Lower lobe of right lung (tissue), 2 donors: ENCODE results near the gene TANK. TPM values are rescaled to one million over a fixed set of nuclear protein-coding genes. Genes with fewer than 3 reads are reported as not detected.

ENCODE experiments used
- ATAC-seq, 2 donors: fragments of 200-7000 bp; cut with Tn5 transposase; one replicate each; pipeline ENCODE4 v1.9.1; 2020 to 2022; ENCODE audit warnings: mild to moderate bottlenecking in 2 of 2, moderate library complexity in 2 of 2
- DNase-seq: peaks from one replicate; pipeline ENCODE4 v3.0.0-alpha.2; 2020
- H3K27ac ChIP-seq: fragments of 200-600 bp; one replicate; pipeline ENCODE4 v1.8.0; 2022
- H3K27me3 ChIP-seq: fragments of 200-600 bp; one replicate; pipeline ENCODE4 v1.8.0; 2022; ENCODE audit warnings: low read depth
- H3K36me3 ChIP-seq: fragments of 200-600 bp; one replicate; pipeline ENCODE4 v1.8.0; 2022; ENCODE audit warnings: mild to moderate bottlenecking
- H3K4me1 ChIP-seq: fragments of 200-600 bp; one replicate; pipeline ENCODE4 v1.8.0; 2022
- H3K4me3 ChIP-seq: fragments of 200-600 bp; one replicate; pipeline ENCODE4 v1.8.0; 2022; ENCODE audit warnings: mild to moderate bottlenecking
- H3K9me3 ChIP-seq: fragments of 200-600 bp; one replicate; pipeline ENCODE4 v1.8.0; 2022
- intact Hi-C: fragments of 100-400 bp; cut with DNase I; formaldehyde crosslinking; loops from one replicate; pipeline ENCODE4 v1.11.0; 2022
- total RNA-seq: library from RNA; stranded (reverse); fragmentation: NEBNext Ultra II Directional; extraction: Animal tissue kit (Norgen Biotek cat#: 25700); gene quantifications from one replicate; pipeline ENCODE4 v1.2.1, GENCODE V29; 2021
- TF ChIP-seq, protein P1 (sequence below): fragments of 200-600 bp; IDR thresholded peaks from one replicate; pipeline ENCODE4 v1.8.0; 2022; ENCODE audit warnings: antibody characterized with exemption, mild to moderate bottlenecking
- donor health status: DM: no; HTN: yes; CAD: no; lungs with severe emphysema.

TANK gene
- total RNA-seq, 1 donor from 2014 or later, result 77.5 TPM

- no peak overlapping the region for H3K27ac ChIP-seq
- TF ChIP-seq, protein P1, sequence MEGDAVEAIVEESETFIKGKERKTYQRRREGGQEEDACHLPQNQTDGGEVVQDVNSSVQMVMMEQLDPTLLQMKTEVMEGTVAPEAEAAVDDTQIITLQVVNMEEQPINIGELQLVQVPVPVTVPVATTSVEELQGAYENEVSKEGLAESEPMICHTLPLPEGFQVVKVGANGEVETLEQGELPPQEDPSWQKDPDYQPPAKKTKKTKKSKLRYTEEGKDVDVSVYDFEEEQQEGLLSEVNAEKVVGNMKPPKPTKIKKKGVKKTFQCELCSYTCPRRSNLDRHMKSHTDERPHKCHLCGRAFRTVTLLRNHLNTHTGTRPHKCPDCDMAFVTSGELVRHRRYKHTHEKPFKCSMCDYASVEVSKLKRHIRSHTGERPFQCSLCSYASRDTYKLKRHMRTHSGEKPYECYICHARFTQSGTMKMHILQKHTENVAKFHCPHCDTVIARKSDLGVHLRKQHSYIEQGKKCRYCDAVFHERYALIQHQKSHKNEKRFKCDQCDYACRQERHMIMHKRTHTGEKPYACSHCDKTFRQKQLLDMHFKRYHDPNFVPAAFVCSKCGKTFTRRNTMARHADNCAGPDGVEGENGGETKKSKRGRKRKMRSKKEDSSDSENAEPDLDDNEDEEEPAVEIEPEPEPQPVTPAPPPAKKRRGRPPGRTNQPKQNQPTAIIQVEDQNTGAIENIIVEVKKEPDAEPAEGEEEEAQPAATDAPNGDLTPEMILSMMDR, result no peak
- H3K4me3 ChIP-seq, result peak overlapping the region; percentile 44
- DNase-seq (no peak), ATAC-seq (no peak)
- H3K4me1 ChIP-seq, result peaks cover 52% of the 10 kb centered on the region
- intact Hi-C loops, result no loop called here
- no peaks in the 10 kb centered on the region for H3K27me3 ChIP-seq
- H3K36me3 ChIP-seq, result no peaks in the 10 kb centered on the region
- H3K9me3 ChIP-seq, result no peaks in the 10 kb centered on the region
These were observed 20.9 kb upstream of the TANK start for GRCh38 chr2:161139098-161139987.

GRCh38 chr2:161141033-161141432, 19.2 kb upstream of the TANK start:
- ATAC-seq (no peak), DNase-seq (no peak)
- H3K27me3 ChIP-seq, result no peaks in the 10 kb centered on the region
- no peaks in the 10 kb centered on the region for H3K9me3 ChIP-seq
- H3K36me3 ChIP-seq, result no peaks in the 10 kb centered on the region
- H3K4me1 ChIP-seq, result peaks cover 37% of the 10 kb centered on the region
- intact Hi-C loops, result no loop called here
- H3K4me3 ChIP-seq, result no peak overlapping the region
- TF ChIP-seq, protein P1, result no peak
- no peak overlapping the region for H3K27ac ChIP-seq

GRCh38 chr2:161146209-161146775, 13.9 kb upstream of the TANK start:
- TF ChIP-seq, protein P1, result no peak
- ATAC-seq (no peak), DNase-seq (no peak)
- H3K36me3 ChIP-seq, result no peaks in the 10 kb centered on the region
- no peak overlapping the region for H3K27ac ChIP-seq
- peaks cover 28% of the 10 kb centered on the region for H3K9me3 ChIP-seq
- no peaks in the 10 kb centered on the region for H3K4me1 ChIP-seq
- no peak overlapping the region for H3K4me3 ChIP-seq
- intact Hi-C loops, result no loop called here
- no peaks in the 10 kb centered on the region for H3K27me3 ChIP-seq

GRCh38 chr2:161146996-161147395, 13.2 kb upstream of the TANK start:
- H3K27ac ChIP-seq, result no peak overlapping the region
- peaks cover 33% of the 10 kb centered on the region for H3K9me3 ChIP-seq
- TF ChIP-seq, protein P1, result no peak
- DNase-seq (no peak), ATAC-seq (no peak)
- H3K4me3 ChIP-seq, result no peak overlapping the region
- intact Hi-C loops, result no loop called here
- no peaks in the 10 kb centered on the region for H3K4me1 ChIP-seq
- no peaks in the 10 kb centered on the region for H3K27me3 ChIP-seq
- H3K36me3 ChIP-seq, result no peaks in the 10 kb centered on the region

DNA sequence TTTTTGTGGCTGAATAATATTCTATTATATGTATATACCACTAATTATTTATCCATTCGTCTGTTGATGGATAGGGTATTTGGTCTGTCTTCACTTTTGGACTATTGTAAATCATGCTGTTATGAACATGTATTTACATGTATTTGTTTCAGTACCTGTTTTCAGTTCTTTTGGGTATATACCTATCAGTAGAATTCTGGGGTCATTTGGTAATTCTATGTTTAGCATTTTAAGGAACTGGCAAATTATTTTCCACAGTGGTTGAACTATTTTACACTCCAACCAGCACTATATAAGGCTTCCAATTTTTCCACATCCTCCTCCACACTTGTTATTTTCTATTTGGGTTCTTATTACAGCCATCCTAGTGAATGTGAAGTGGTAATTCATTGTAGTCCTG, 12.4 kb upstream of the TANK start:
- Histone ChIP-seq H3K27ac (no peak overlapping the region), H3K36me3 (no peaks in the 10 kb centered on the region), H3K9me3 (peaks cover 38% of the 10 kb centered on the region), H3K4me3 (no peak overlapping the region), H3K27me3 (no peaks in the 10 kb centered on the region), H3K4me1 (no peaks in the 10 kb centered on the region)
- TF ChIP-seq, protein P1, result no peak
- no peak for ATAC-seq
- no peak for DNase-seq
- intact Hi-C loops, result no loop called here
